Lower leg skin (tissue), 3 donors: Measurements from ENCODE around the gene NEO1.

Experiments
- POLR2A ChIP-seq, 2 donors: fragments of 450-650 bp; IDR thresholded peaks; one replicate each; pipeline ENCODE4 v1.6.1; 2016 to 2017; ENCODE audit warnings: antibody characterized with exemption in 2 of 2, mild to moderate bottlenecking in 1 of 2, moderate library complexity in 1 of 2
- TF ChIP-seq, protein P1 (sequence below), 3 donors: fragments of 450-650 bp; IDR thresholded peaks; one replicate each; pipeline ENCODE4 v1.5.1; 2016; ENCODE audit warnings: antibody characterized with exemption in 3 of 3, mild to moderate bottlenecking in 3 of 3, moderate library complexity in 2 of 3

DNA sequence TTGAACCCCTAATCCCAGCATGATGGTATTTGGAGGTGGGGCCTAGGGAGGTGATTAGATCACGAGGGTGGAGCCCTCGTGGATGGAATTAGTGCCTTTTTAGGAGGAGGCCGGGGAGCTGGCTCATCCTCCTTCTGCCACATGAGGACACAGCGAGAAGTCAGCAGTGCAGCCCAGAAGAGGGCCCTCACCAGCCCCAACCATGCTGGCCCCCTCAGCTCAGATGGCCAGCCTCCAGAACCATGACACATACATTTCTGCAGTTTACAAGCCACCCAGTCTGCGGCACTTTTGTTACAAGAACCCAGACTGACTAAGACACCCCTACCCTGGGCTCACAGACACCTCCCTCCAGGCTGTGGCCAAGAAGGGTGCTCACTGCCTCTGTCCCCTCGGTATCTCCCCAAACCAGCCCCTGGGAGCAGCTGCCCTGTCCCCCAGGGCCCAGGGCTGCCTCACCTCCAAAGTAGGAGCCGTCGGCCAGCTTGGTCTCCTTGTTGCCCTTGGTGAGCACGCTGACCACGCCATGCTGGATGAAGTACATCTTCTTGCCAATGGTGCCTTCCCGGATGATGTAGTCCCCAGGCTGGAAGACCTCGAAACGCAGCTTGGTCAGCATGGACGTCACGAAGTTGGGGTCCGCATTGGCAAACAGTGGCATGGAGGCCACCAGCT, 272.4 kb downstream of the NEO1 start:
- no peak for TF ChIP-seq POLR2A (IDR thresholded peaks at IDR 0.05)
- TF ChIP-seq, protein P1, sequence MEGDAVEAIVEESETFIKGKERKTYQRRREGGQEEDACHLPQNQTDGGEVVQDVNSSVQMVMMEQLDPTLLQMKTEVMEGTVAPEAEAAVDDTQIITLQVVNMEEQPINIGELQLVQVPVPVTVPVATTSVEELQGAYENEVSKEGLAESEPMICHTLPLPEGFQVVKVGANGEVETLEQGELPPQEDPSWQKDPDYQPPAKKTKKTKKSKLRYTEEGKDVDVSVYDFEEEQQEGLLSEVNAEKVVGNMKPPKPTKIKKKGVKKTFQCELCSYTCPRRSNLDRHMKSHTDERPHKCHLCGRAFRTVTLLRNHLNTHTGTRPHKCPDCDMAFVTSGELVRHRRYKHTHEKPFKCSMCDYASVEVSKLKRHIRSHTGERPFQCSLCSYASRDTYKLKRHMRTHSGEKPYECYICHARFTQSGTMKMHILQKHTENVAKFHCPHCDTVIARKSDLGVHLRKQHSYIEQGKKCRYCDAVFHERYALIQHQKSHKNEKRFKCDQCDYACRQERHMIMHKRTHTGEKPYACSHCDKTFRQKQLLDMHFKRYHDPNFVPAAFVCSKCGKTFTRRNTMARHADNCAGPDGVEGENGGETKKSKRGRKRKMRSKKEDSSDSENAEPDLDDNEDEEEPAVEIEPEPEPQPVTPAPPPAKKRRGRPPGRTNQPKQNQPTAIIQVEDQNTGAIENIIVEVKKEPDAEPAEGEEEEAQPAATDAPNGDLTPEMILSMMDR (IDR thresholded peaks at IDR 0.05): no peak
